HG03354 (cell line): ENCODE data around the gene HERPUD1.

Source experiments
- ATAC-seq: cut with Tn5 transposase; IDR thresholded peaks from one replicate; pipeline ENCODE4 v1.9.1; 2021; ENCODE audit warnings: mild to moderate bottlenecking; ENCODE audit not compliant: unreplicated experiment, poor library complexity, severe bottlenecking

Gene HERPUD1

GRCh38 chr16:56910112-56910511, 21.8 kb upstream of the HERPUD1 start:
- no peak for ATAC-seq

- ATAC-seq = no peak
These were observed 21.0 kb upstream of the HERPUD1 start for GRCh38 chr16:56910654-56911539.

GRCh38 chr16:56911771-56912571, 20.0 kb upstream of the HERPUD1 start:
- ATAC-seq = peak; percentile 63

DNA sequence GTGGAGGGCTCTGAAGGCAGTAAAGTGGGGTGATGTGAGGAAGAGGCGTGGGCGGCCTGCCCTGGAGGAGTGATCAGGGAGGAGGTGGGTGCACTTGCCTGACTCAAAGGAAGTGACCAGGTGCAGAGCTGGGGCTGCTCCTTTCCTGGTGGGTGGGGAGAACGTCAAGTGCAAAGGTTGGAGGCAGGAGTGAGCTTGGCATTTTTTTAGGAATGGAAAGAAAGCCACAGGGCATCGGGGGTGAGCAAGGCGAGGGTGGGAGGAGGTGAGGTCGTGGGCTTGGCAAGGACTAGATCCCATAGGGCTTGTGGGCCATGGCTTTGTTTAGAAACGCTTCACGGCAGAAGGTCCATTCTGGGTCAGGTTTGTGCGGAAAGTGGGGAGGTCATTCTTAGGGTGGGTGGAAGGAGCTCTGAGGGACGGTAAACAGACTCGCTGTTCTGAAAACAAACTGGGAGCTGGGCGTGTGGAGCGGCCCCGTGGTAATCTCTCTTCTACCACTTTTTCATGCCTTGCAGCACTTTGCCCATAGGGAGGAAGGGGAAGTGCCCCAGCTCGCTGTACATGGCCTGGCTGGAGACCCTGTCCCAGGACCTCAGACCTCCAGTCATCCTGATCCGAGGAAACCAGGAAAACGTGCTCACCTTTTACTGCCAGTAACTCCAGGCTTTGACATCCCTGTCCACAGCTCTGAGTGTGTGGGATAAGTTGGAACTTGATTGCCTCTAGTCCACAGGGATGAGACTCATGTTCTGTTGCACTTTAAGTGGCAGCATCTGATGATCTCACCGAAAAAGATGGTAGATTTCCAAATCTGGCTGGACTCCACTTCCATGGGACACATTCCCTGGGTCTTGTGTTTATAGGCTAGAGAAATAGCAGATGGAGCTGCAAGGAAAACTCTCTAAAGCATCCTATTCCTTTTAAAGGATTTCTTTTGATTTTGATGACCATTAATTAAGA, 18.9 kb upstream of the HERPUD1 start:
- ATAC-seq = no peak

GRCh38 chr16:56914896-56915295, 17.0 kb upstream of the HERPUD1 start:
- ATAC-seq = no peak

DNA sequence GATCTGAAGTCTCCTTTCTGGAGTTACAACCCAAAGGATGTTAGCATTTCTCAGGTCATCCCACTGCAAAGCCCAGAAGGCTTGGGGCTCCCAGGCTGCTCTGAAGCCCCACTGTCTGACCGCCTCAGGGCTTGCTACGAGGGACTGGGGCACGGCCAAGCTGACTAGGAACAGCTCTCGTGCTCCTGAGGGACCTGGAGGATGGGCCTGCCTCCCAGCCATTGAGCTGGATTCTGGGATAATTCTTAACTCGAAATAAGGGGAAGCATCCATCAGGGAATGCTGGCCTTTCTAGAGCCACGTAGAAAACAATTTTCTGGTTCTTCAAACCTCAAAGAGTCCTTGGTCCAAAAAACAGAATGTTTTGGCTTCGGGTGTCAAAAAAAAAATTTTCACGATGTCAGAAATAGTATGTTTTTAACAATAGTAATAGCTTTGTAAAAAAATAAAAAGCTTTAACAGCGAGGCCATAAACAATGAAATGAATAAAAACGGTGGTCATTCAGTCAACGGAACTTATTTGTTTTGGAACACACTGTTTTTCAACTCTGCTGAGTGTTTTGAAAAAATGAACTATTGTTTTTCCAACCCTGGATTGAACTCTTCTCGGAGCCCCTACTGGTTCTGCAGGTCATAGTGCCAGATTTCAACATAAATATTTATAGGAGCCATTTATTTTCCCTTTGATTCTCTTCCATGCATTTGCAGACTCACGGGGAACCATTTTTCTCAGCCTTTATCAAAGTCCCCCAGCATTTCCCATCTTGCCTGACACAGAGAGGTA, 16.4 kb upstream of the HERPUD1 start:
- no peak for ATAC-seq

DNA sequence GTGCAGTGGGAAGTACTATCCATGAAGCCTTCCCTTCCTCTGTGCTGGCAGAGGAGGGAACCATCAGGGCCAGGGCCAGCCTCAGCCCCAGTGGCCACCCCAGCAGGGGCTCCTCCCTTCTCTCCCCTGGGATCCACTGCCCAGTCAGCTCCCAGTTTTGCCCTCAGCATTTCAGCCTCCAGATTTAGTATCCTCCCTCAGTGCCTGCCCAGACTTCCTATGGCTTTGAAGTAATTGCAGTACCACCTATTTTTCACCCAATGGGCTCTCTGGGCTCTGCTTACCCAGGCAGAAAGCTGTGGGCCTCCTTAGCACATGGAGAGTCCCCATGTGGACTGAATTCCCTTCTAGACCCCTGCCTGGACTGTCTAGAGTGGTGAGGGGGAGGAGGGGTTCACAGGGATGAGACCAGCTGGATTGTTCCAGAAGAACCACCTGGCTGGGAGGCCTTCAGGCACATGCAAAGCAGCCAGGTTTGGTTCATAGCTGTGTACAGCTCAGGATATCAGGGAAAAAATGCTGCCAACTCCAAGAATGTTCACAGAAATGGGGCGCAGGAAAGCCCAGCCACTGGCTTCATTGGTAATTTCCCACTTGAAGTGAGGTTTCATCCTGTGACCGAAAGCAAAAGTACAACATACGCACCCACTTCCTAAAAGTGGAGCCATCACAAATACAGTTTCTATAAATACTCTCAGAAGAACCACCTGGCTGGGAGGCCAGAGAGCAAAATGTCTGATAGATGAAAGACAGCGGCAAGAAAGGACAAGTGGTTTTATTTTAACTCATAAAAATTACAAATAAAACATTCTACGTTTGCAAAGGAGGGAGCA, 15.2 kb upstream of the HERPUD1 start:
- ATAC-seq = peak; percentile 83

DNA sequence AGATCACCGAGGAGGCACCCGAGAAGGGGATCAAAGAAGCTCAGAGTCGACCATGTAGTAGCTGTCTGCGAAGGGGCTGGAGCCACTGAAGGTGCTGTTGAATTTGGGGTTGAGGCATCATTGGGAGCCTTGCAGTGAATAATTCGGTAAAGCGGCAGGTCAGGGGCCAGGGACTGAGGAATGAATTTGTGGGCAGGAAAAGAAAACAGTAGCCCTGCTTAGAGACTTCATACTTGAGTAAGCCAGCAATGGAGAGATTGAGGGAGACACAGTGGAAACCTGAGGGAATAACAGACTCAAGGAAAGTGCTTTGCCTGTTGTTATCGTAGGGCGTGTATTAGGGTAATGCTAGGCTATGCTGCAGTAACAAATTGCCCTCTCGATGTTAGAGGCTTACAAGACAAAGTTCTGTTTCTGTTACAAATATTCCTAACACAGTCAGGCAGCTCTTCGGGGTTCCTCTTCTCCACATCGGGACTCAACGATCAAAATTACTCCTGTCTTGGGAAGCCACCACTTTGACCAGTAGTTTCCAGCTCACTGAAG, 13.4 kb upstream of the HERPUD1 start:
- ATAC-seq = no peak

- ATAC-seq = no peak
These were observed 12.7 kb upstream of the HERPUD1 start for GRCh38 chr16:56919099-56919800.

GRCh38 chr16:56921571-56921970, 10.4 kb upstream of the HERPUD1 start:
- ATAC-seq = no peak

DNA sequence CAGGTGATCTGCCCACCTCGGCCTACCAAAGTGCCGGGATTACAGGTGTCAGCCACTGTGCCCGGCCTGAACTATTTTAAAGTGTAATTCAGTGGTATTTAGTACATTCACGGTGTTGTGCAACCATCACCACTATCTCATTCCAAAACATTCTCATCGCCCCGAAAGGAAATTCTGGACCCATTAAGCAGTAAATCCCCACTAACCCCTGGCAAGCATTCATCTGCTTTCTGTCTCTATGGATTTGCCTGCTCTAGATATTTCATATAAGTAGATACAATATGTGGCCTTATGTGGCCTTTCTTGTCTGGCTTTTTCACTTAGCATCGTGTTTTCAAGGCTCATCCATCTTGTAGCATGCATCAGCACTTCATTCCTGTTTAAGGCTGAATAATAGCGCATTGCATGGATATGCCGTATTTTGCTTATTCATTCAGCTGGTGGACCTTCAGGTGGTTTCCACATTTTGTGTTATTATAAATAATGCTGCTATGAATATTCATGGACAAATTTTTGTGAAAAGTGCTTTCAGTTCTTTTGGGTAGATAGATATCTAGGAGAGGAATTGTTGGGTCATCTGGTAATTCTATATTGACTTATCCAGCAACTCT, 8.4 kb upstream of the HERPUD1 start:
- ATAC-seq = no peak

DNA sequence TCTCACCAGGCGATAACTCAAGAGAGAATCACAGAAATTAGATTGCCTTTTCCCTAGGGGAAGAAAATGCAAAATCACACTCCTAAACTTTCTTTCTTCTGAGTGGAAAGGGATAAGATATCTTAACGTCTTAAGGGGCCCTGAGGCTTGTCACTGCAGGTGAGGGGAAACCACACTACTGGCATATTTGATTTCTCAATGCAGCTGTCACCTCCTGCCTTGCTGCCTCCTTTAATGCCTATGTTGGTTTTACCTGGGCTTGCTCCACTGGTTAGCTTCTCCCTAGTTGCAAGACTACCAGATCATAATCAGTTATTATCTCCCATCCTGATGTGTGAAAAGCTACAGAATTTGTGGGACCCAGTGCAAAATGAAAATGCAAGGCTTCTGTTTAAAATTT, 4.5 kb upstream of the HERPUD1 start:
- ATAC-seq = no peak

GRCh38 chr16:56929639-56930038, 2.3 kb upstream of the HERPUD1 start:
- ATAC-seq = no peak

GRCh38 chr16:56930486-56931270, 1.3 kb upstream of the HERPUD1 start:
- ATAC-seq = no peak

- peak; percentile 45 for ATAC-seq
These were observed 561 bp upstream of the HERPUD1 start for GRCh38 chr16:56931271-56931891.
